ENCODE measurements around the gene MRPL49.

Gene MRPL49

GRCh38 chr11:65096926-65097325 lies 25.2 kb upstream of the MRPL49 start:
- H3K4me2 ChIP-seq = peak overlapping the region; percentile 49
- no peak overlapping the region; the same call in 1 of the 2 replicates for H3K9ac ChIP-seq
- TF ChIP-seq, protein P1, sequence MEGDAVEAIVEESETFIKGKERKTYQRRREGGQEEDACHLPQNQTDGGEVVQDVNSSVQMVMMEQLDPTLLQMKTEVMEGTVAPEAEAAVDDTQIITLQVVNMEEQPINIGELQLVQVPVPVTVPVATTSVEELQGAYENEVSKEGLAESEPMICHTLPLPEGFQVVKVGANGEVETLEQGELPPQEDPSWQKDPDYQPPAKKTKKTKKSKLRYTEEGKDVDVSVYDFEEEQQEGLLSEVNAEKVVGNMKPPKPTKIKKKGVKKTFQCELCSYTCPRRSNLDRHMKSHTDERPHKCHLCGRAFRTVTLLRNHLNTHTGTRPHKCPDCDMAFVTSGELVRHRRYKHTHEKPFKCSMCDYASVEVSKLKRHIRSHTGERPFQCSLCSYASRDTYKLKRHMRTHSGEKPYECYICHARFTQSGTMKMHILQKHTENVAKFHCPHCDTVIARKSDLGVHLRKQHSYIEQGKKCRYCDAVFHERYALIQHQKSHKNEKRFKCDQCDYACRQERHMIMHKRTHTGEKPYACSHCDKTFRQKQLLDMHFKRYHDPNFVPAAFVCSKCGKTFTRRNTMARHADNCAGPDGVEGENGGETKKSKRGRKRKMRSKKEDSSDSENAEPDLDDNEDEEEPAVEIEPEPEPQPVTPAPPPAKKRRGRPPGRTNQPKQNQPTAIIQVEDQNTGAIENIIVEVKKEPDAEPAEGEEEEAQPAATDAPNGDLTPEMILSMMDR (conservative IDR thresholded peaks at IDR 0.05; ENCODE audit: low read depth, low read length) = no peak
- no peaks in the 10 kb centered on the region for H4K20me1 ChIP-seq (ENCODE audit: insufficient read depth)
- no peaks in the 10 kb centered on the region for H3K27me3 ChIP-seq (ENCODE audit: insufficient read depth, low read depth)
- H3K4me1 ChIP-seq (ENCODE audit: low read depth, poor library complexity, severe bottlenecking) = peaks cover 56% of the 10 kb centered on the region
- no peaks in the 10 kb centered on the region for H3K36me3 ChIP-seq (ENCODE audit: insufficient read depth)
- peaks cover 31% of the 10 kb centered on the region; the same call in 1 of the 2 replicates for H3K79me2 ChIP-seq (ENCODE audit: insufficient read depth, low read depth)
- H3K27ac ChIP-seq = peak overlapping the region; percentile 23; the same call in 1 of the 2 replicates
- no peak overlapping the region for H3K4me3 ChIP-seq (IDR thresholded peaks at IDR 0.05; ENCODE audit: insufficient read depth, low read depth, low read length)
- H2AFZ ChIP-seq (ENCODE audit: low read depth) = no peak overlapping the region

GRCh38 chr11:65100674-65101350 lies 21.3 kb upstream of the MRPL49 start:
- H3K36me3 ChIP-seq (ENCODE audit: insufficient read depth) = no peaks in the 10 kb centered on the region
- H3K27ac ChIP-seq = no peak overlapping the region
- peaks cover 31% of the 10 kb centered on the region; the same call in 1 of the 2 replicates for H3K79me2 ChIP-seq (ENCODE audit: insufficient read depth, low read depth)
- TF ChIP-seq, protein P1 (conservative IDR thresholded peaks at IDR 0.05; ENCODE audit: low read depth, low read length) = peak; percentile 35; the same call in 1 of the 2 replicates
- no peaks in the 10 kb centered on the region for H4K20me1 ChIP-seq (ENCODE audit: insufficient read depth)
- no peak overlapping the region for H3K9ac ChIP-seq
- peaks cover 35% of the 10 kb centered on the region for H3K4me1 ChIP-seq (ENCODE audit: low read depth, poor library complexity, severe bottlenecking)
- H3K27me3 ChIP-seq (ENCODE audit: insufficient read depth, low read depth) = no peaks in the 10 kb centered on the region
- H2AFZ ChIP-seq (ENCODE audit: low read depth) = no peak overlapping the region
- no peak overlapping the region for H3K4me2 ChIP-seq
- no peak overlapping the region for H3K4me3 ChIP-seq (IDR thresholded peaks at IDR 0.05; ENCODE audit: insufficient read depth, low read depth, low read length)

GRCh38 chr11:65102142-65103095 lies 19.7 kb upstream of the MRPL49 start:
- Histone ChIP-seq H4K20me1 (ENCODE audit: insufficient read depth) (no peaks in the 10 kb centered on the region), H3K4me3 (IDR thresholded peaks at IDR 0.05; ENCODE audit: insufficient read depth, low read depth, low read length) (no peak overlapping the region), H3K4me1 (ENCODE audit: low read depth, poor library complexity, severe bottlenecking) (peaks cover 27% of the 10 kb centered on the region), H2AFZ (ENCODE audit: low read depth) (no peak overlapping the region), H3K27me3 (ENCODE audit: insufficient read depth, low read depth) (no peaks in the 10 kb centered on the region), H3K4me2 (no peak overlapping the region), H3K79me2 (ENCODE audit: insufficient read depth, low read depth) (peaks cover 24% of the 10 kb centered on the region; the same call in 1 of the 2 replicates), H3K36me3 (ENCODE audit: insufficient read depth) (no peaks in the 10 kb centered on the region), H3K27ac (no peak overlapping the region), H3K9ac (no peak overlapping the region)
- TF ChIP-seq, protein P1 (conservative IDR thresholded peaks at IDR 0.05; ENCODE audit: low read depth, low read length) = no peak

GRCh38 chr11:65103476-65103875 lies 18.6 kb upstream of the MRPL49 start:
- Histone ChIP-seq H3K4me2 (no peak overlapping the region), H3K27me3 (ENCODE audit: insufficient read depth, low read depth) (no peaks in the 10 kb centered on the region), H3K4me1 (ENCODE audit: low read depth, poor library complexity, severe bottlenecking) (peaks cover 18% of the 10 kb centered on the region), H3K36me3 (ENCODE audit: insufficient read depth) (no peaks in the 10 kb centered on the region), H3K9ac (no peak overlapping the region), H3K79me2 (ENCODE audit: insufficient read depth, low read depth) (peaks cover 16% of the 10 kb centered on the region; the same call in 1 of the 2 replicates), H2AFZ (ENCODE audit: low read depth) (no peak overlapping the region), H4K20me1 (ENCODE audit: insufficient read depth) (no peaks in the 10 kb centered on the region), H3K27ac (no peak overlapping the region), H3K4me3 (IDR thresholded peaks at IDR 0.05; ENCODE audit: insufficient read depth, low read depth, low read length) (no peak overlapping the region)
- TF ChIP-seq, protein P1 (conservative IDR thresholded peaks at IDR 0.05; ENCODE audit: low read depth, low read length) = no peak

All from KMS-11 (cell line).